ENCODE data around the gene FAM162A.

The FAM162A gene

DNA sequence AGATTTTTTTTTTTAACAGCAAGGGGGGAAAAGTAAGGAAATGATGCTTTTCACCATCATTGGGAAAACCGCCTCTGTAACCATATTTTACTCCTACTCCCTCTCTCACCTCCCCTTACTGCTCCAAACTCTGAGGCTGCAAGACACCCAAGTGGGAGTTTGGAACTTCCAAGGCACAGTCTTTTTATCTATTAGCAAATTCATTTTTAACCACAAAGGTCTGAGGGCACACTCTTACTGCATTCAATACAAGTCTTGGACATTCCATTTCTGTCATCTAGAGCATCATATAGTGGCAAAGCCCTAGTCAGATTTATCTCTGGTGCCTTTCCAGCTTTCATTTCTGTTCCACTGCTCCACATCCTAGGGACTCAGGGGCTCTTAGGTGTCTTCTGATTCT is 13.2 kb downstream of the FAM162A start:
- Histone ChIP-seq H3K4me3 (IDR thresholded peaks at IDR 0.05; ENCODE audit: insufficient read depth, low read depth, low read length) (no peak overlapping the region), H3K9ac (no peak overlapping the region), H3K27ac (no peak overlapping the region), H3K4me2 (no peak overlapping the region), H3K27me3 (ENCODE audit: insufficient read depth, low read depth) (no peaks in the 10 kb centered on the region), H3K79me2 (ENCODE audit: insufficient read depth, low read depth) (no peaks in the 10 kb centered on the region), H2AFZ (ENCODE audit: low read depth) (no peak overlapping the region), H4K20me1 (ENCODE audit: insufficient read depth) (no peaks in the 10 kb centered on the region), H3K4me1 (ENCODE audit: low read depth, poor library complexity, severe bottlenecking) (no peaks in the 10 kb centered on the region), H3K36me3 (ENCODE audit: insufficient read depth) (no peaks in the 10 kb centered on the region)
- TF ChIP-seq, protein P1, sequence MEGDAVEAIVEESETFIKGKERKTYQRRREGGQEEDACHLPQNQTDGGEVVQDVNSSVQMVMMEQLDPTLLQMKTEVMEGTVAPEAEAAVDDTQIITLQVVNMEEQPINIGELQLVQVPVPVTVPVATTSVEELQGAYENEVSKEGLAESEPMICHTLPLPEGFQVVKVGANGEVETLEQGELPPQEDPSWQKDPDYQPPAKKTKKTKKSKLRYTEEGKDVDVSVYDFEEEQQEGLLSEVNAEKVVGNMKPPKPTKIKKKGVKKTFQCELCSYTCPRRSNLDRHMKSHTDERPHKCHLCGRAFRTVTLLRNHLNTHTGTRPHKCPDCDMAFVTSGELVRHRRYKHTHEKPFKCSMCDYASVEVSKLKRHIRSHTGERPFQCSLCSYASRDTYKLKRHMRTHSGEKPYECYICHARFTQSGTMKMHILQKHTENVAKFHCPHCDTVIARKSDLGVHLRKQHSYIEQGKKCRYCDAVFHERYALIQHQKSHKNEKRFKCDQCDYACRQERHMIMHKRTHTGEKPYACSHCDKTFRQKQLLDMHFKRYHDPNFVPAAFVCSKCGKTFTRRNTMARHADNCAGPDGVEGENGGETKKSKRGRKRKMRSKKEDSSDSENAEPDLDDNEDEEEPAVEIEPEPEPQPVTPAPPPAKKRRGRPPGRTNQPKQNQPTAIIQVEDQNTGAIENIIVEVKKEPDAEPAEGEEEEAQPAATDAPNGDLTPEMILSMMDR (conservative IDR thresholded peaks at IDR 0.05; ENCODE audit: low read depth, low read length), result no peak

DNA sequence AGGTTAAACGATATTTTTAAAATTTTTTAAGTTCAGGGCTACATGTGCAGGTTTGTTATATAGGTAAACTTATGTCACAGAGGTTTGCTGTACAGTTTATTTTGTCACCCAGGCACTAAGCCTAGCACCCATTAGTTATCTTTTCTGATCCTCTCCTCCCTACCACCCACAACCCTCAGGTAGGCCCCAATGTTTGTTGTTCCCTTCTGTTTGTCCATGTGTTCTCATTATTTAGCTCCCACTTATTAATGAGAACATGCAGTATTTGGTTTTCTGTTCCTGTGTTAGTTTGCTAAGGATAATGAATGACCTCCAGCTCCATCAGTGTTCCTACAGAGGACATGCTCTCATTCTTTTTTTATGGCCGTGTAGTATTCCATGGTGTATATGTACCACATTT is 14.9 kb downstream of the FAM162A start:
- Histone ChIP-seq H4K20me1 (ENCODE audit: insufficient read depth) (no peaks in the 10 kb centered on the region), H3K36me3 (ENCODE audit: insufficient read depth) (no peaks in the 10 kb centered on the region), H3K79me2 (ENCODE audit: insufficient read depth, low read depth) (no peaks in the 10 kb centered on the region), H3K27me3 (ENCODE audit: insufficient read depth, low read depth) (no peaks in the 10 kb centered on the region), H3K4me3 (IDR thresholded peaks at IDR 0.05; ENCODE audit: insufficient read depth, low read depth, low read length) (no peak overlapping the region), H3K27ac (no peak overlapping the region), H3K4me2 (no peak overlapping the region), H3K4me1 (ENCODE audit: low read depth, poor library complexity, severe bottlenecking) (no peaks in the 10 kb centered on the region), H3K9ac (no peak overlapping the region), H2AFZ (ENCODE audit: low read depth) (no peak overlapping the region)
- TF ChIP-seq, protein P1 (conservative IDR thresholded peaks at IDR 0.05; ENCODE audit: low read depth, low read length), result no peak

DNA sequence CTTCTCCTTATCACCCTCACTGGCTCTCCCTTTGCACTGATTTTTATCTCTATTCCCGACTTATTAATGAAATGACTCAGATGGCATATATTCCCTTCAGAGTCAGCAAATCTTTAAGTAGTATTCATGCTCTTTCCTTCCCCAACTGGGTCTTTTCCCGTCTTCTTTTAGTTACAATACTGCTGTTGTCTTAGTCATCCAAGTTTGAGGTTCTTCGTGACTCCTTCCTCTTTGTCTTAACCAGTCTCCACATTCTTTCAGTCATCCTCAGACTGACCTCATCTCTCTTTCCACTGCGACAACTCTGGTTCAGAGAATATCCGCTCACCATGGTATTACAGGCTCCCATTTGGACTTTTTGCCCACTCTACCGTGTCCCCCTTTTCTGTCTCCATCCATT is 19.5 kb downstream of the FAM162A start:
- TF ChIP-seq, protein P1 (conservative IDR thresholded peaks at IDR 0.05; ENCODE audit: low read depth, low read length), result no peak
- no peak overlapping the region for H3K4me3 ChIP-seq (IDR thresholded peaks at IDR 0.05; ENCODE audit: insufficient read depth, low read depth, low read length)
- no peaks in the 10 kb centered on the region for H3K79me2 ChIP-seq (ENCODE audit: insufficient read depth, low read depth)
- no peaks in the 10 kb centered on the region for H3K27me3 ChIP-seq (ENCODE audit: insufficient read depth, low read depth)
- H2AFZ ChIP-seq (ENCODE audit: low read depth), result no peak overlapping the region
- H3K36me3 ChIP-seq (ENCODE audit: insufficient read depth), result no peaks in the 10 kb centered on the region
- H3K9ac ChIP-seq, result no peak overlapping the region
- no peak overlapping the region for H3K27ac ChIP-seq
- no peak overlapping the region for H3K4me2 ChIP-seq
- H3K4me1 ChIP-seq (ENCODE audit: low read depth, poor library complexity, severe bottlenecking), result no peaks in the 10 kb centered on the region
- no peaks in the 10 kb centered on the region for H4K20me1 ChIP-seq (ENCODE audit: insufficient read depth)

DNA sequence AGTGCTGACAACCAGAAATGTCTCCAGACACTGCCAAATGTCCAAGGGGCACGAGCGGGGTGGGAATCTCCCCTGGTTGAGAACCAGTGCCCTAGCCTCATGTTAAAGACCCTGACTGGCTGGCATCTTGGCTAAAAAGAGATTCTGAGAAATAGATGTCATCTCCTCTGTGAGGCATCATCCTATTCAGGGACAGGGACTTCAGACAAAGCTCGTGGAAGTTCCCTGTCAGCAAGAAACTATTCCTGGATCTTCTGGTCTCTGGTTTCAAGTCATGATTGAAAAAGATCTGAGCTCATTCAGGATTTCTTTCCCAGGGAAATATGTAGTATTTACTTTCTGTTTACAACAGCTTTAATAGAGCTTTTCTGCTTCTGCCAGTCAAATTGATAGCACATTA is 21.0 kb downstream of the FAM162A start:
- TF ChIP-seq, protein P1 (conservative IDR thresholded peaks at IDR 0.05; ENCODE audit: low read depth, low read length), result no peak
- Histone ChIP-seq H3K27me3 (ENCODE audit: insufficient read depth, low read depth) (no peaks in the 10 kb centered on the region), H3K4me3 (IDR thresholded peaks at IDR 0.05; ENCODE audit: insufficient read depth, low read depth, low read length) (no peak overlapping the region), H3K9ac (no peak overlapping the region), H3K4me1 (ENCODE audit: low read depth, poor library complexity, severe bottlenecking) (no peaks in the 10 kb centered on the region), H2AFZ (ENCODE audit: low read depth) (no peak overlapping the region), H3K4me2 (no peak overlapping the region), H3K27ac (no peak overlapping the region), H3K79me2 (ENCODE audit: insufficient read depth, low read depth) (no peaks in the 10 kb centered on the region), H4K20me1 (ENCODE audit: insufficient read depth) (no peaks in the 10 kb centered on the region), H3K36me3 (ENCODE audit: insufficient read depth) (no peaks in the 10 kb centered on the region)

All from KMS-11 (cell line).